Measurements from ENCODE around the gene RFX4.

RFX4 gene

DNA sequence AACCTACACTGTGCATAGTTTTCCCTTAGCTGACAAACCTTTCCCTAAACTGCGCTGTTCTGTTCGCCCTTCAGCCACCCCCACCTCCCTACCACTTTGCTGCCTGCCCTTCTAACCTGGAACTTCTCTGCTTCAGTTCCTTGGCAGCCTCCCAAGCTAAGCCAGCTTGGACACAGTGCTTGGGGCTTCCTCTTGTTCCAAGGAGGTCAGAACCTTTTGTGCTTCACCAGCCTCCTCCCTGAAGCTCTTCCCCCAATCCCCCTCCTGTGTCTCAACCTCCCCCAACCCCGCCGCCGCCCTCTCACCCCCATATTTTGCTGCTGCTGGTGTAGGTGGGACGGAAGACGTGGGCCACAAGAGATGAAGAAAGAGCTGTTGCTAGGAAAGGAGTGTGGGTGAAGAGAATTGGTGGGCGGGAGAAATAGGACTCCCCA, 183.6 kb downstream of the RFX4 start:
- no peak for DNase-seq (ENCODE audit: low spot score)

DNA sequence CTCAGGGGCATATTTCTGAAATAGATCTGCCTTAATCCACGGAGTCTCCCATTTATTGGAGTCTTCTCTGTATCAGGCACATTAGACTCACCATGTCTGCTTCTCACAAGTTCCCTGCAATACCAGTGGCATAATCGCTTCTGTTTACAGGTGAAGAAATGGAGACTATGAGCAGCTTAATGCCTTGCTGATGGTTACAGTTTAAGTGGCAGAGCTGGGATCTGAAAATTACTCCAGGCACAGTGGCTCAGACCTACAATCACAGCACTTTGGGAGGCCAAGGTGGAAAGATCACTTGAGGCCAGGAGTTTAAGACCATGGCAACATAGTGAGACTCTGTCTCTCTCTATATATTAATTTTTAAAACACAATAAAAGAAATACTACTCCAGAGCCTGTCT, 184.4 kb downstream of the RFX4 start:
- no peak for DNase-seq (ENCODE audit: low spot score)

DNA sequence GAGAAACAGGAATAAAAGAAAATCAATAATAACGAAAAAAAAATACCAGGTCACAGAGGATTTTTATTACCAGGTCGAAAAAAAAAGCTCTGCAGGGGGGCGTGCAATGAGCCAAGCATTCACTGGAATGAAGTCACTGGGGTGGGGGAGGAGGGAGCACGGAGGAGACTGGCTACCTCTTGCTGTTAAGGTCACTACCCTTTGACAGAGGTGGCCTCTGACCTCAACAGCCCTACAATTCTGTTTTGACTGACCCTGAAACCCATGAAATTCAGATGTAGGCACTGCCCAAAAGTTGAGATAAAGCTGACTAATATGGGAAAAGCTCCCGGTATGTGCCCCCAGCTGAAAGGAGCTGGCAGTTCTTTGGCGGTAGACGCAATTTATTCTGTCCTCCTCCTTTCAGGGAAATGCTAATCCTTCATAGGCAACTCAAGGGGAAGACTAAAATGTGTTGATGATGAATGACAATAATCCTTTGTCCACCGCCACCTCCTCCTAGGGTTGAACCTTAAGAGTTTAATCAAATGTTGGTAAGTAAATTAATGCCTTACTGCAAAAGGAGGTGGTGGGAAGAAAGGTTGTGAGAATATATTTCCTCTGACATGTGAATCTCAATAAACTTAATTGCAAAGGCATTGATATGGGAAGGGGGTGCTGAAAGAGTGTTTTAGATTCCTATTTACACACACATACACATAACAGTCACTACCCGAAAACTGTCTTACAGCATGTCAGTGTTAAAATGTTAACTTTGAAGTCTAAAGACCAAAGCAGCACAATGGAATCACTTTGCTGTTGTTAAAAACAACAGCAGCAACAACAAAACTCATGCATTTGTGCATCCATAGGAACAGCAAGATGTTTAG, 185.4 kb downstream of the RFX4 start:
- DNase-seq (ENCODE audit: low spot score) = no peak

DNA sequence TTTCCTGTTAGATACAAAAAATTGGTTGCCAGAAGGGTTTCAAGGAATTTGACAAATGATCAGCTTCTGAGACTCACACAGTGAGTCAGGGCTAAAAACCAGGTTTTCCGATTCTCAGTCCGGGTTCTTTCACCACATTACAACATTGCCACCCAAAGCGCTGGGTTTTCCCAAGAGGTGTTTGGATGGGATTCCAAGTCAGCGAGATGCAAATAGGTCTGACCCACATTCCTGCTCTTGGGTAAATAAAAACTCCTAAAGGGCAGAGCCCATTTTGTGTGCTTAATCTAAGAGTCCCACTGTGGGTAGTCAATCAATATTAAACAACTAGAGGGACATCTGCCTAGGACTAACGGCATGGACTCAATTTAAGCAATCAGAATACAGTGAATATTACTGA, 186.3 kb downstream of the RFX4 start:
- no peak for DNase-seq (ENCODE audit: low spot score)

DNA sequence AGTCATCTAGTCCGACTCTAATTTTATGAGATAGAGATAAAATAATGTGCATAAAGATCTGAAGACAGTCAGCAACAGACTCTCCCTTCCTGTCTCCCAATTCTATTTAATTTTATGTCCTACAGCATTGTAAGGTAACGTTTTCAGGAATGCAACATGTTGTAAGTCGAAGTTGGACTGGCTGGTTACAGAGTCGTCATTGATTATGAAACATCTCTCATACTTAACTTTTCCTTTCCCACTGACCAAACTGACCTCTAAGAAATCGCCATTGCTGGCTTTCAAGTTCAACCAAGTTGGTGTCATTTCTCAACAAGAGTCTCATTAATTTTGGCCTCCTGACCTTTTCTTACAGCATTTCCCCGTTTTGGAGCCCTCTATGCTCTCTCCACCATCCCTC, 186.7 kb downstream of the RFX4 start:
- DNase-seq (ENCODE audit: low spot score) = no peak

DNA sequence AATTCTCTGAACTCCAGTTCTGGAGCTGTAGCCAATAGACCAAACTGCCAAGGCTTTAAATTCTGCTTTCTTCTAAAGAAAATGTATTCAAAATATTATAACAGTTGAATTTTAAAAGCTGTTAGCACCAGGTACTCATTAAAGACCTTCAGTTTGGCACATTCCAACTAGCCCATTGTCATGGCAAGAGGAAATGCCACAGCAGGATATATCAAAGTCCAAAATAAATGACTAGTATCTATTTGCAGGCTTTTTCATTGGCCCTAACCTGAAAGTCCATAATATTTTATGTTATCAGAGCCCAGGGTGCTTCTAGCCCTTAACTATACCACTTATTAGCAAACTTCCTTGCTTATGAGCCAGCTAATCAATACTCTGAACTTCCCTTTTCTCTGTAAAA, 188.6 kb downstream of the RFX4 start:
- no peak for DNase-seq (ENCODE audit: low spot score)

DNA sequence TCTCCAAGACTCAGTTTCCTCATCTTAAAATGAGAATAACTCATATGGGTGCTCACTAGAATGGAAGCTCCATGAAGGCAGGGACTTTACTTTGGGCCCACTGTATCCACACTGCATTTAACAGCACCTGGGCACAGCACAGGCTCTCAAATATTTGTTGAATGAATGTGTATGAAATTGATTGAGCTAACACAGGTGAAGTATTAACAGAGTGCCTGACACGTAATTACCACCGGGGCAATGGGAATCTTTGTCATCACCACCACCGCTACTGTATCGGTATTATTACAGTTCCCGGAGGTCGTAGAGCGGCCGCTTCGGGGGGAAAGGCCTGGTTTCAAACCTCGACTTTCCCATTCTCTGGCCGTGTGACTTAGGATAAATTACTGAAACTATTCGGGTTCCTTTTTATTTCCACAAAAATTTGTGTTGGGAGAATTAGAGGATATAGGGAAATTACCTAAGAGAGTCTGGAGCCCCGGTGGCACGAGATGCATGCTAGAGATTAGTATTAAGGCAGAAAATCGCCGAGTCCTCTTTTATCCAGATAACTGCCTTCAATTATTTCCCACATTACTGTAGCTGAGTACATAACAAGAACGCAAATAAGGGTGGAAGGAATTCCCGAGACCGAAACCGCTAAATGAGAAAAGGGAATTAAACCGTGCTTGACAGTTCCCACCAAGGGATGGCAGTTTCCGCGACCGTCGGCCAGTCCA, 190.6 kb downstream of the RFX4 start:
- DNase-seq (ENCODE audit: low spot score) = no peak

DNA sequence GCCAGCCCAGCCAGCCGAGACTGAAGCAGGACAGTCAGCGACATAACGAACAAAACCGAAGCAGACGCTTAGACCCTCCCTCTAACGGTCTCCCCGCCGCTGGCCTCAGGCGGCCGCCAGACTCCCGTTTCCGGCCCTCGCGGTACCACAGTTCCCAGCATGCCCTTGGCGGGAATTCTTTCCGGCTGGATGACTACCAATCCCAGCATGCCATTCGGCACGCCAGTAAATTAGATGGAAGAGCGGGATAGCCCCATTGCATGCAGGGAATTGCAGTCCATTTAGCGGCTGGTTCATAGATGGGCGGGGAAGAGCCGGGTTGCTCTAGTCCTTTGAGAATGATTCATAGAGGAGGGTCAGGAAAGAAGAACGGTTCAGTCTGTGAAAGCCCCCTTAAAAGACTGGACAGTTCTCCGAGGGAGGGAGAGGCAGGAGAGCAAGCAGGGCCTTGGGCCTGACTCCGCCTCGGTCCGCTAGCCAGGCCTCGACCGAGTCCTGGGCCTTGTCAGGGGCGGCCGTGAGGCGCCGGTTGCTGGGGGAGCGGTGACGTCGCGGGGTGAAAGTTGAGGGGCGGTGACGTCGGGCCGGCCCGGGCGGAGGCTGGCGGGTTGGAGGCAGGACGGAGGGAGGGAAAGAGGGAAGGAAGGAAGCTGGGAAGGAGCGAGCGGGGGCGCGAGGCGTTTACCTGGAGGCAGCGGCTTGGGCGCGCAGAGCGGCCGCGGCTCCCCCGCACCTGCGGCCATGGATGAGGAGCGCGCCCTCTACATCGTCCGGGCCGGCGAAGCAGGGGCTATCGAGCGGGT, 191.4 kb downstream of the RFX4 start, which contains the start of gene RIC8B:
Gene RIC8B (plus strand): TSS at position 678 of the 803 bp plus-strand sequence. CDS start 64 bp downstream, at position 742.
- DNase-seq (ENCODE audit: low spot score) = peak; percentile 99

DNA sequence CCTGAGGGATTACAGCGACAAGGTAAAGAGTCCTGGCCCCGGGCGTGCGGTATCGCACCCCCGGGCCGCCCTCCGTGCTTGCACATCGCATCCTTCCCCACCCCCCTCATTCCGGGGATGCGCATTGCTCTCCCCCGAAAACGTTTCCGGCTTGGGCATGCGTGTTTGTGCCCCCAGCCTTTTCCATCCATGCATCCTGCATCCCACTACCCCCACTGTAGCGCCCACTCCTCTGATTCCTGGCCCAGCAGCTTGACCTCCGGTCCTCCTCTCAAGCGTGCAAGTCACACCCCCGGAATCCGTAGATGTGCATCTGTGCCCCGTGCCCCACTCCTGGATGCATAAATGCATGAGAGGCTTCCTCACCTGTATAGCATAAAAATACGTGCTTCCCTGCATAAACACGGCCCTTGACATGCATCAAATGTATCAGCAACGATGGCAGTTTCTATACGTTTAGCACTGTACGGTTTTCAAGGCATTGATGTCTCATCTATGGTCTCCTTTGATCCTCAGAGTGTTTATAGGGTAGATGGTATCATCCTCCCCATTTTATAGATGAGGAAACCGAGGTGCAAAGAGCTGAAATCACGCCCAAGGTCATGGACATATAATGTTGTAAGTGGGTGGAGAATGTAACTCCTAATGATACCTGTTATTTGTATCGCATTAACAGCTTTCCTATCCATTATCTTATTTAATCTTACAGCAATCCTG, 192.2 kb downstream of the RFX4 start:
- no peak for DNase-seq (ENCODE audit: low spot score)

DNA sequence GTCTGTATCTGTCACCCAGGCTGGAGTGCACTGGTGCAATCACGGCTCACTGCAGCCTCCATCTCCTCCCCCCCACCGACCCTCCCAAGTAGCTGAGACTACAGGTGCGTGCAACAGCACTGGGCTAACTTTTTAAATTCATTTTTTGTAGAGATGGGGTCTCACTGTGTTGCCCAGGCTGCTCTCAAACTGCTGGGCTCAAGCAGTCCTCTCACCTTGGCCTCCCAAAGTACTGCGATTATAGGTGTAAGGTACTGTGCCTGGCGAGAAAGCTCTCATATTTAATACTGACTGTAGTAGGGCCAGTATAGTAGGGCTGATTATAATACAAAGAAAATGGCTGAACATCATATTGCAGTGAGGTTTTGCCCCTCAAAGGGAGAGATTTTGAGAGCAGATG, 194.1 kb downstream of the RFX4 start:
- DNase-seq (ENCODE audit: low spot score) = no peak

DNA sequence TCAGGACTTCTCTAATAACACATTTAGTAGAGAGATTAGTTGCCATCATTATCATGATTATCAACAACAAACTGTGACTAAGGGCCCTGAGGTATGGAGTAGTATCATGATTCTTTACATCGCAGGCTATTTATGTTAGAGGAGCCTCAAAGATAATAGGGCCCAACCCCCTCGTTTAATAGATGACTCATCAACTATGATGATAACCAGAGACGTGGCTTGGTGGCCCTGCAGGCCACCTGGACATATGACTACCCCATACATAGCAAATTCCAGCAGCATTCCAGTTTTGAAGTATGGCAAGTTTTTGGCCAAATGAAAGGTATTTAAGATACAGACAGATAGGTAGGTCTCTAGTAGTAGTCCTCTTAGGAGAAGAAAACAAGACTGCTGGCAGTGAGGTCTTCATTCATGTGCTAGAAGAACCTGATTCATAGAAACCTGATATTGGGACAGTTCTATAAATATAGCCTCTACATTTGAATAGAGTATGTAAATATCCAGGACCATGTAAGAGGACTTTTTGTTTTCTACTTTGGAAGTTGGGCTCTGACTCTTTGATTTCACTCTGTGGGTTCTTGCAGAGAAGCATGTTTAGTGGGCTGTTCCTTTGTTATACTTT, 197.3 kb downstream of the RFX4 start:
- DNase-seq (ENCODE audit: low spot score) = no peak

DNA sequence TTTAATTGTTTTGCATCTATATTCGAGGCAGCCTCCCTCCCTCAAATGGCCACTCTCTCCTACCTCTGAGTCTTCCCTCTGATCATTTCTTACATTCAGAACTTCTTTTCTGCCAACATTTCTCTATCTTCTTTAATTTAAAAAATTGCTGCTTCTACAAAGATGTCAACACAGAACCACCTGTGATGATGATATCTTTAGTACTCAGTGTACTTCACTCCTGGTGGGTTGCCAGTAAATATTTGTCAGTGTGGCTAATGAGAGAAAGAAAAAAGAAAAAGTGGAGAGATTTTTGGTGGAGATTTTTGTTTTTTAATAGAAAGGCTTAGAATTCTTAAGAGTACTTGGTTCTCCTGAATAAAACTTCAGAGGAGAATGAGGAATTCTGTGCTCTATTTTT, 199.8 kb downstream of the RFX4 start:
- no peak for DNase-seq (ENCODE audit: low spot score)

DNA sequence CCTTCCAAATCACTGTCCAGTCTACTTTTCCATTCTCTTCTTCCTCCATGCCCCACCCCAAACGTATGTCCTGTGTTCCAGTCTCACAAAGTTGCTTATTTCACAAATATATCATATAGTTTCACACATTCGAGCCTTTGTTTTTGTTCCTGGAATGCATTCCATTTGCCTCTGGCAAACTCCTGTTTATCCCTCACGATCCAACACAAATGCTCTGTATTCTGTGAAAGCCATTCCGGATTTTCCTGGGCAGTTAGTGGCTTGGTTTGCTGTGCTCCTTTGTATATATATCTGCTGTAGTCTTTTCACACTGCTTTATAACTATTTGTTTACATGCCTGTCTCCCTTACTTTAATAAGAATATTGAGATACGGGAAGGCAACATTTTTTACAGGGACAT, 200.7 kb downstream of the RFX4 start:
- no peak for DNase-seq (ENCODE audit: low spot score)

DNA sequence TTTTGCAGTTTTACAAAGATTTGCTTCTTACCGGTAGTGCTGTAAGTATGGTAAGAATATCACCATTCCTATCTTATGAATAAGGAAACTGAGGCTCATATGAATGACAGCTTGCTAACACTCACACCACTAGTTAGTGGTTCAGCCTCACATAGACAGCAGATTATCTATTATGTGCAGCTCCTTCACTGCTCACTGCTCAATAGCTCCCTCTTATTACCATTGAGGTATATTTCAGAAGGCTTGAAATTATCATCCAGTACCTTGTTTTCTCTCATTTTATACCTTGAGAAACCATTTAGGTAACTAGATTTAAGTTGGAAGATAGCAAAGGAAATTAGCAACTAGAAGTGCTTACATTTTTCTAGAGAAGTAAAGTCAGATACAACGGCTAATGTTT, 207.2 kb downstream of the RFX4 start:
- DNase-seq (ENCODE audit: low spot score) = no peak

DNA sequence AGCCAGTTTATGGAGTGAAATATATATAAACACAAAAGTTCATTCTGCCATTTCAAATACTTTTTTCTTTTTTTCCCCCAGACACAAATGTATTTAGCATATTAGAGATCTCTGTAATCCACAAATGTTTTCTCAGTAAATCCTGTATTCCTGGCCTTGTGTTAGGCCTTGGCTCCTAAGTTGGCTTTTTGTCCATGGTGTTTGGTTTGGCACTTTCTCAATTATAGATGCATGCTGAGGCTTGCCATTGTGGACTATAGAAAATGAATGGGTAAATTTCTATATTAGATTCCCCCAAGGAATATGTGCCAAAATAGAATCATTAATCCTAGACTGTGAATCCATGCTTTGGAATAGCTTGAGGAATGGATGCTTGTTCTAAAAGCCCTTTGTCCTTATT, 208.7 kb downstream of the RFX4 start:
- no peak for DNase-seq (ENCODE audit: low spot score)

DNA sequence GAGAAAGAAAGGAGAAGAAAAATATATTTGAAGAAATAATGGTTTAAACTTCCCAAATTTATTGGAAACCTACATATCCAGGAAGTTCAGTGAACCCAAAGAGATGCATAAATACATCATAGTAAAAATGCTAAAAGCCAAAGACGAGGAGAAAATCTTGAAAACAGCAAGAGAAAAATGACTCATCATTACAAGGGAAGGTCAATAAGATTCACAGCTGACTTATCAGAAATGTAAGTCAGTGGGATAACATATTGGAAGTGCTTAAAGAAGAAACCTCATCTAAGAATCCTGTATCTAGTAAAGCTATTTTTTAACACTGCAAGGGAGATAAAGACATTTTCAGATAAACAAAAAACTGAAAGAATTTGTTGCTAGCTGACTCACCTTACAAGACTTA, 211.6 kb downstream of the RFX4 start:
- DNase-seq (ENCODE audit: low spot score) = no peak

DNA sequence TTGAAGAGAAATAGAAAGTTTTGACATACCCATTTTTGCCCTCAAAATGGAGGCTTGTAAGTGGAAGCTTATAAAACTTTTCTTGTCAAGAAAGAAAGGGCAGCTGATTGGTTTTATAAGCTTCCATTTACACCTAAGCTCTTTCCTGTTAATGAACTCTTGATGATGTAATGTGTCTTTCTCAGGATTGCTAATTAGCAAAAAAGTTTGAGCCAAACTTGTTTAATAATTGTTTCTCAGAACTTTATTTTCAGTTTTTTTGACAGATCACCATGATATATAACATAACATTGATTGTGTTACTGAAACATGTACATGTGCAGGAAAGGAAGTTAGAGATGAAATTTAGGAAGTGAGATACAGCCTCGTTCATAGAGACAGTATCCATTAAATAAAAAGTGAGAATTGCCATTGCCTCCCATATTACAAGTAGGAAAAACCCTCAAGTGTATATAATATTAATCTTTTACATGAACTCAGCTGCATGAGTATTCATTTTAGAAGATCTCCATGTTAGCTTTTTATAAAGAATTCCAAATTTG, 218.4 kb downstream of the RFX4 start:
- DNase-seq (ENCODE audit: low spot score) = no peak

DNA sequence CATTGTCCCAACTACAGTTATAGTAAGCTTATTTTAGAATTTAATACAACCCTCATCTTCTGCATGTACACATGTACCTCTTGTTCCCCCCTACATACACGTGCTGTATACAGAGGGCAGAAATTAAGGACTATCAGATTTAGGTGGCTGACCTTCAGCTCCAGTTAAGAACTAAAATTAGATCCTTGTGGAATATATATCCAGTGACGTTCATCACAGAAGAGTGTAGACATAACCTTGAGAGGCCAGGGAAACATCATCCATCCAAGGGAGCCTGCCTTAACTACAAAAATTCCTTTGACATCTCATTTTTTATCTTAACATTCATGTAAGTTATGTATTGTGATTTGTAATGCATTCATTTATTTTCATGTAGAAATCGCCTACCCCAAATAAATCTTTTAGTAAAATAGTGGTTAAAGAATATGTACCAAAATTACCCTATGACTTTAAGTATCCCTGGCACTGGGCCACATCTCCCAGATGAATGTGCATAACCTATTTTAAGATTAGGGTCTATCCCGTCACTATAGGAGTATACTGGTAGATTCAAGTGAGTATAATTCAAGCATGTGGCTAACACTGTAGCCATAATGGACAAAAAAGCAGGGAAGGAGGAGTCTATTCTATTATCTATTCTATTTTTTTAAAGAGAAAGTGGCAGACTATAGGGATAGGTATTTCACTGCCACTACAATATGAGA, 219.2 kb downstream of the RFX4 start:
- no peak for DNase-seq (ENCODE audit: low spot score)

DNA sequence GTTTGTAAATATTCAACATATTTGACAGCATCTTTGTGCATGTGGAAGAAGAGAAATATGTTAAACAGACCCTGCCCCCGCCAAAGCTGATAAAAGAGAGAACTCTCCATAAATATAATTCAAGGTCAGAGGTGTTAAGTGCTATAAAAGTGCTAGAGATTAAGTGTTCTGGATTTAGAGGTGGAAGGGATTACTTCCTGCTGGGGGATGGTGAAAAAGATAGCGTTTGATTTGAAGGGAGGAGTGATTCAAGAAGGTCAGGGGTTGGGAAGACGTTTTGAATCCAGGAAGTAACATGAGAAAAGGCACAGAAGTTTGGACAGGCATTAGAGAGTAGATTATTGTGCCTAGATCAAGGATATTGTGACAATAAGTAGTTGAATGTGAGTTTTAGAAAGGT, 221.9 kb downstream of the RFX4 start:
- DNase-seq (ENCODE audit: low spot score) = no peak

All from left forelimb (tissue), 1 donor.